DOHH2 (cell line): ENCODE data around the gene PPP2R2B.

Experiments
- EZH2phosphoT487 ChIP-seq: fragments of 200-600 bp; sonication (generic); IDR thresholded peaks from 2 replicates; pipeline ENCODE4 v1.6.1; 2017; ENCODE audit warnings: borderline replicate concordance, mild to moderate bottlenecking, antibody characterized with exemption, low read length, moderate library complexity, mixed read lengths
- TF ChIP-seq, protein P1 (sequence below): fragments of 200-600 bp; sonication (generic); IDR thresholded peaks from one replicate; pipeline ENCODE4 v1.5.1; 2014; ENCODE audit warnings: antibody characterized with exemption, mild to moderate bottlenecking, low read depth, low read length; ENCODE audit not compliant: poor library complexity, severe bottlenecking

DNA sequence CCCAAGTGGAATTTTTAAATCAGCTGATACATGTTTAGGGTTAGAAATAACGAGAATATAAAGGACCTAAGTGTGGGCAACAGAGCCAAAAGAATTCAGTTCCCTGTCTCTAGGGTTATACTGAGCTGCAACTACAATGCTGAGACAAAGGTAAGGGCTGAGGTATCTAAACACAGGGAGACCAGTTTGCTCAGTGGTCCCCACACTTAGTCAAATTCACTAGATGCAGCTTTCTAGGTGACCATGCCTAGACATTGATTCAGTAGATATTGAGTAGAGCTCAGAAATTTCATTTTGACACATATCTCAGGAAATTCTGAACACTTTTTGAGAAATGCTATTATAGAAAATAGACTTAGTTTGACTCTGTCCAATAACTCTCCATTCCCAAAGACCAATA lies 84.8 kb downstream of the PPP2R2B start:
- TF ChIP-seq, protein P1, sequence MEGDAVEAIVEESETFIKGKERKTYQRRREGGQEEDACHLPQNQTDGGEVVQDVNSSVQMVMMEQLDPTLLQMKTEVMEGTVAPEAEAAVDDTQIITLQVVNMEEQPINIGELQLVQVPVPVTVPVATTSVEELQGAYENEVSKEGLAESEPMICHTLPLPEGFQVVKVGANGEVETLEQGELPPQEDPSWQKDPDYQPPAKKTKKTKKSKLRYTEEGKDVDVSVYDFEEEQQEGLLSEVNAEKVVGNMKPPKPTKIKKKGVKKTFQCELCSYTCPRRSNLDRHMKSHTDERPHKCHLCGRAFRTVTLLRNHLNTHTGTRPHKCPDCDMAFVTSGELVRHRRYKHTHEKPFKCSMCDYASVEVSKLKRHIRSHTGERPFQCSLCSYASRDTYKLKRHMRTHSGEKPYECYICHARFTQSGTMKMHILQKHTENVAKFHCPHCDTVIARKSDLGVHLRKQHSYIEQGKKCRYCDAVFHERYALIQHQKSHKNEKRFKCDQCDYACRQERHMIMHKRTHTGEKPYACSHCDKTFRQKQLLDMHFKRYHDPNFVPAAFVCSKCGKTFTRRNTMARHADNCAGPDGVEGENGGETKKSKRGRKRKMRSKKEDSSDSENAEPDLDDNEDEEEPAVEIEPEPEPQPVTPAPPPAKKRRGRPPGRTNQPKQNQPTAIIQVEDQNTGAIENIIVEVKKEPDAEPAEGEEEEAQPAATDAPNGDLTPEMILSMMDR, result no peak
- no peak for TF ChIP-seq EZH2phosphoT487
